Activated CD8-positive, alpha-beta T cell treated with anti-CD3 and anti-CD28 coated beads for 36 hours (primary cell): Measurements from ENCODE around the gene ARHGAP30. TPM values are rescaled to one million over a fixed set of nuclear protein-coding genes. Genes with fewer than 3 reads are reported as not detected.

Experiments
- ATAC-seq: fragments of 200-7000 bp; cut with Tn5 transposase; one replicate; pipeline ENCODE4 v1.10.0; 2021; ENCODE audit warnings: mild to moderate bottlenecking, moderate library complexity
- CTCF ChIA-PET: fragments of 350-600 bp; sonication (Branson Sonifier 250); formaldehyde crosslinking; loops from one replicate; lab custom pipeline; 2021; ENCODE audit warnings: antibody characterized with exemption; lab: Charles Lee
- POLR2A ChIA-PET: fragments of 350-600 bp; sonication (Branson Sonifier 250); formaldehyde crosslinking; loops from one replicate; lab custom pipeline; 2021; ENCODE audit warnings: antibody characterized with exemption; lab: Charles Lee
- DNase-seq: peaks from one replicate; pipeline ENCODE4 v3.0.0-alpha.2; 2020
- H3K27ac Mint-ChIP-seq: one replicate; pipeline ENCODE4 v1.8.0; 2021; ENCODE audit warnings: mild to moderate bottlenecking, mixed read lengths
- H3K27me3 Mint-ChIP-seq: one replicate; pipeline ENCODE4 v1.8.0; 2021; ENCODE audit warnings: mixed read lengths
- H3K36me3 Mint-ChIP-seq: one replicate; pipeline ENCODE4 v1.8.0; 2021; ENCODE audit warnings: low read depth, mixed read lengths
- H3K4me1 Mint-ChIP-seq: one replicate; pipeline ENCODE4 v1.8.0; 2021; ENCODE audit warnings: low read depth, mixed read lengths
- H3K4me3 Mint-ChIP-seq: one replicate; pipeline ENCODE4 v1.8.0; 2021; ENCODE audit warnings: mild to moderate bottlenecking, moderate library complexity, mixed read lengths
- H3K9me3 Mint-ChIP-seq: one replicate; pipeline ENCODE4 v1.8.0; 2021; ENCODE audit warnings: mixed read lengths
- CTCF ChIP-seq: fragments of 200-600 bp; IDR thresholded peaks from one replicate; pipeline ENCODE4 v1.8.0; 2022; ENCODE audit warnings: antibody characterized with exemption, mild to moderate bottlenecking
- intact Hi-C: fragments of 100-400 bp; cut with micrococcal nuclease; formaldehyde crosslinking; loops from one replicate; pipeline ENCODE4 v1.10.0; 2022
- total RNA-seq, 2 experiments: library from RNA; stranded (reverse); gene quantifications; one replicate each; pipeline ENCODE4 v1.2.3, GENCODE V29; 2021

ARHGAP30 gene
- total RNA-seq, 2 experiments from 2014 or later: 174 to 175 TPM

- Mint-ChIP-seq H3K9me3 (no peaks in the 10 kb centered on the region), H3K27me3 (no peaks in the 10 kb centered on the region), H3K27ac (peak overlapping the region; percentile 73), H3K36me3 (peaks cover 8% of the 10 kb centered on the region), H3K4me1 (peaks cover 21% of the 10 kb centered on the region), H3K4me3 (no peak overlapping the region)
- ChIA-PET POLR2A (interaction anchor here (0.8 to 3.1 kb wide), 7 partner anchors 14 to 235 kb away, joined by 3 to 19 read pairs (median 4); partner anchors contain the start of gene KLHDC9), CTCF (interaction anchor here (0.7 to 5.3 kb wide), 42 partner anchors 7 to 385 kb away, joined by 3 to 65 read pairs (median 4); partner anchors contain the start of genes ARHGAP30, DEDD, F11R and KLHDC9)
- ATAC-seq (peak; percentile 84), DNase-seq (peak; percentile 72)
- intact Hi-C loops: loop anchor here (5.0 kb wide), 1 partner anchor 100 kb away; the partner anchor contains the start of gene KLHDC9
- TF ChIP-seq CTCF: peak; percentile 57
Measured at GRCh38 chr1:160997323-160998038, 72.2 kb downstream of the ARHGAP30 start.

Other genes starting within 250 kb of the ARHGAP30 start
- gene CD244, start 207.0 kb downstream of the ARHGAP30 start, total RNA-seq: 1 to 10 TPM; 1.4 to 1.8 TPM
- not detected for gene ITLN1, start 184.7 kb downstream of the ARHGAP30 start, total RNA-seq
- not detected for gene ITLN2, start 115.1 kb downstream of the ARHGAP30 start, total RNA-seq
- 10 to 100 TPM; 19.0 to 20.9 TPM for gene F11R, start 48.7 kb downstream of the ARHGAP30 start, total RNA-seq
- gene TSTD1, start 30.9 kb downstream of the ARHGAP30 start, total RNA-seq: 10 to 100 TPM; 70.8 to 78.7 TPM
- gene USF1, start 23.9 kb downstream of the ARHGAP30 start, total RNA-seq: 10 to 100 TPM; 50.0 to 52.1 TPM
- gene NECTIN4, start 19.7 kb upstream of the ARHGAP30 start, total RNA-seq: not detected
- gene KLHDC9, start 28.5 kb upstream of the ARHGAP30 start, total RNA-seq: under 1 TPM in 1 of 2 experiments, not detected in 1; 0.43 TPM
- 100 to 1,000 TPM; 137 to 144 TPM for gene PFDN2, start 48.1 kb upstream of the ARHGAP30 start, total RNA-seq
- 10 to 100 TPM; 38.5 to 40.0 TPM for gene NIT1, start 48.2 kb upstream of the ARHGAP30 start, total RNA-seq
- gene DEDD, start 62.8 kb upstream of the ARHGAP30 start, total RNA-seq: 10 to 100 TPM; 30.4 to 37.0 TPM
- gene UFC1, start 84.1 kb upstream of the ARHGAP30 start, total RNA-seq: 10 to 100 TPM; 81.2 to 84.1 TPM
- 10 to 100 TPM; 24.4 to 26.7 TPM for gene USP21, start 89.6 kb upstream of the ARHGAP30 start, total RNA-seq
- 10 to 100 TPM; 24.4 to 24.9 TPM for gene PPOX, start 96.5 kb upstream of the ARHGAP30 start, total RNA-seq
- gene B4GALT3, start 107.6 kb upstream of the ARHGAP30 start, total RNA-seq: 10 to 100 TPM; 39.9 to 40.8 TPM
- 1 to 10 TPM; 1.1 to 1.8 TPM for gene ADAMTS4, start 129.2 kb upstream of the ARHGAP30 start, total RNA-seq
- gene NDUFS2, start 132.5 kb upstream of the ARHGAP30 start, total RNA-seq: 10 to 100 TPM; 85.9 to 97.1 TPM
- gene FCER1G, start 145.4 kb upstream of the ARHGAP30 start, total RNA-seq: under 1 TPM; 0.60 to 0.81 TPM
- gene APOA2, start 153.7 kb upstream of the ARHGAP30 start, total RNA-seq: not detected
- 10 to 100 TPM; 11.6 to 12.1 TPM for gene TOMM40L, start 156.2 kb upstream of the ARHGAP30 start, total RNA-seq
- gene NR1I3, start 168.3 kb upstream of the ARHGAP30 start, total RNA-seq: not detected
- under 1 TPM in 1 of 2 experiments, not detected in 1; 0.18 TPM for gene PCP4L1, start 188.9 kb upstream of the ARHGAP30 start, total RNA-seq
- 1 to 10 TPM; 2.8 to 3.3 TPM for gene MPZ, start 240.1 kb upstream of the ARHGAP30 start, total RNA-seq
- gene SDHC, start 244.5 kb upstream of the ARHGAP30 start, total RNA-seq: 100 to 1,000 TPM; 160 to 175 TPM